ENCODE results near the gene LMTK2. TPM values are rescaled to one million over a fixed set of nuclear protein-coding genes. Genes with fewer than 3 reads are reported as not detected.

LMTK2 gene
- total RNA-seq, 1 experiment from 2014 or later: 17.8 TPM

GRCh38 chr7:98130959-98131358 lies 24.3 kb downstream of the LMTK2 start:
- no peaks in the 10 kb centered on the region for H3K36me3 ChIP-seq (ENCODE audit: control insufficient read depth in 1 of 2, insufficient read depth in 2 of 2, low read length in 2 of 2)
- H3K79me2 ChIP-seq (ENCODE audit: insufficient read depth, low read length): peaks cover 39% of the 10 kb centered on the region; the same call in 1 of the 2 replicates
- peaks cover 41 to 51% of the 10 kb centered on the region in 2 experiments for H3K4me1 ChIP-seq (ENCODE audit: control insufficient read depth in 1 of 2, insufficient read depth in 2 of 2, low read length in 2 of 2)
- intact Hi-C loops (cut with micrococcal nuclease): no loop called here
- H3K27me3 ChIP-seq (ENCODE audit: insufficient read depth, low read length): no peaks in the 10 kb centered on the region
- POLR2A ChIA-PET: no interaction called here
- no peak overlapping the region for H3K4me3 ChIP-seq (replicated peaks in 1 of 2; ENCODE audit: low read depth in 1 of 2, low read length in 2 of 2)
- peaks cover 27% of the 10 kb centered on the region; the same call in 1 of the 2 replicates for H4K20me1 ChIP-seq (ENCODE audit: insufficient read depth)
- ATAC-seq (no peak), DNase-seq (ENCODE audit: low read depth, low spot score) (no peak)
- no peaks in the 10 kb centered on the region for H3K9me3 ChIP-seq (ENCODE audit: control insufficient read depth in 1 of 2, insufficient read depth in 1 of 2, low read depth in 1 of 2, low read length in 2 of 2)
- H3K9ac ChIP-seq (ENCODE audit: low read length): no peak overlapping the region
- no peak overlapping the region for H2AFZ ChIP-seq (ENCODE audit: low read depth, low read length, poor library complexity, severe bottlenecking)
- RAD21 ChIA-PET (ENCODE audit: low non-redundant PET in 1 of 2, low total read pairs in 2 of 2, uncharacterized antibody in 2 of 2, unreplicated experiment in 2 of 2): no interaction called here
- CTCF ChIA-PET: no interaction called here
- H3K27ac ChIP-seq (ENCODE audit: low read depth, low read length): no peak overlapping the region
- TF ChIP-seq POLR2A (IDR thresholded peaks at IDR 0.05; ENCODE audit: borderline replicate concordance, extremely low read depth, insufficient read depth, insufficient read length) (no peak), ZNF274 (IDR thresholded peaks at IDR 0.05; ENCODE audit: low read depth, low read length) (no peak), ZBTB33 (IDR thresholded peaks at IDR 0.05; ENCODE audit: extremely low read depth, insufficient replicate concordance, low read length) (no peak), REST (IDR thresholded peaks at IDR 0.05; ENCODE audit: low read depth) (no peak), EZH2 (IDR thresholded peaks at IDR 0.05) (no peak), EZH2phosphoT487 (IDR thresholded peaks at IDR 0.05; ENCODE audit: borderline replicate concordance) (no peak), SP1 (IDR thresholded peaks at IDR 0.05; ENCODE audit: low read depth) (no peak), TCF7L2 (IDR thresholded peaks at IDR 0.05; ENCODE audit: borderline replicate concordance, extremely low read depth, insufficient read depth, insufficient read length) (no peak), SIN3A (IDR thresholded peaks at IDR 0.05; ENCODE audit: low read depth) (no peak), JUND (IDR thresholded peaks at IDR 0.05) (no peak), ELF1 (IDR thresholded peaks at IDR 0.05; ENCODE audit: borderline replicate concordance, low read depth) (no peak), SRF (IDR thresholded peaks at IDR 0.05; ENCODE audit: low read depth) (no peak), POLR2AphosphoS5 (IDR thresholded peaks at IDR 0.05; ENCODE audit: low read depth, low read length) (no peak), YY1 (IDR thresholded peaks at IDR 0.05; ENCODE audit: extremely low read depth, insufficient replicate concordance, low read depth, low read length) (no peak), ZFX (IDR thresholded peaks at IDR 0.05) (no peak), CEBPB (IDR thresholded peaks at IDR 0.05; ENCODE audit: low read depth) (no peak), ATF3 (IDR thresholded peaks at IDR 0.05) (no peak), FOSL1 (IDR thresholded peaks at IDR 0.05; ENCODE audit: low read depth) (no peak)
- H3K4me2 ChIP-seq (ENCODE audit: low read length): peak overlapping the region; percentile 34; the same call in 1 of the 2 replicates
- BruUV-seq (replicated peaks): no TSS peak
- no peaks in the 10 kb centered on the region for H3K9me2 ChIP-seq (ENCODE audit: insufficient read depth)

Data from HCT116 (cell line).